A549 (cell line): ENCODE data around the gene NLRP8. TPM values are rescaled to one million over a fixed set of nuclear protein-coding genes. Genes with fewer than 3 reads are reported as not detected.

Source experiments
- ATAC-seq, 2 experiments: fragments of 200-7000 bp in 1 of 2; fragments of >200 bp in 1 of 2; cut with Nextera tagmentation in 1 of 2; cut with Tn5 transposase in 1 of 2; 3 replicates each; pipeline versions ENCODE4 v1.8.0 to v1.9.1; 2018 to 2020; ENCODE audit warnings: mild to moderate bottlenecking in 1 of 2, moderate library complexity in 1 of 2
- CTCF ChIA-PET: fragments of 300-600 bp; sonication (Branson Sonifier 250); formaldehyde crosslinking; extraction: SDS; loops from one replicate; lab custom pipeline; 2021; ENCODE audit warnings: antibody characterized with exemption, inconsistent platforms; lab: Yijun Ruan, JAX
- POLR2A ChIA-PET: fragments of 350-600 bp; formaldehyde crosslinking; extraction: SDS; loops from one replicate; lab custom pipeline; 2021; ENCODE audit warnings: antibody characterized with exemption, inconsistent platforms; lab: Yijun Ruan, JAX
- DNase-seq, 2 experiments: peaks; one replicate each; pipeline versions ENCODE4 v3.0.0 to v3.0.0-alpha.2; 2011 to 2016; ENCODE audit warnings: low read depth in 1 of 2, low spot score in 1 of 2
- FAIRE-seq: peaks from 2 replicates; lab custom pipeline; 2011; peaks lifted over from hg19 to GRCh38; lab: Jason Lieb, UNC
- H3K27ac ChIP-seq, 2 experiments: fragments of >200 bp; sonication (Bioruptor Twin); formaldehyde crosslinking; 3 replicates each; pipeline ENCODE4 v1.5.1; 2016 to 2017
- H3K4me1 ChIP-seq: fragments of >200 bp; sonication (Bioruptor Twin); formaldehyde crosslinking; 3 replicates; pipeline ENCODE4 v1.6.1; 2016
- H3K4me2 ChIP-seq: fragments of >200 bp; sonication (Bioruptor Twin); formaldehyde crosslinking; 3 replicates; pipeline ENCODE4 v1.6.1; 2016
- H3K4me3 ChIP-seq: fragments of >200 bp; sonication (Bioruptor Twin); formaldehyde crosslinking; 3 replicates; pipeline ENCODE4 v1.5.1; 2016
- H3K9me3 ChIP-seq: fragments of >200 bp; sonication (Bioruptor Twin); formaldehyde crosslinking; 3 replicates; pipeline ENCODE4 v1.6.1; 2016
- ATOH8 ChIP-seq: fragments of 250-450 bp; sonication (Bioruptor Pico); IDR thresholded peaks from 2 replicates; pipeline ENCODE4 v1.5.0; 2020; ENCODE audit warnings: low read depth, mild to moderate bottlenecking, moderate library complexity
- BHLHE40 ChIP-seq: IDR thresholded peaks from 2 replicates; pipeline ENCODE4 v1.6.1; 2012; ENCODE audit warnings: low read depth, low read length, inconsistent platforms
- CHD4 ChIP-seq: fragments of 200-600 bp; sonication (generic); IDR thresholded peaks from 2 replicates; pipeline ENCODE4 v1.6.1; 2016; ENCODE audit warnings: antibody characterized with exemption, mild to moderate bottlenecking, borderline replicate concordance
- CTCF ChIP-seq: fragments of >200 bp; sonication (Bioruptor Twin); formaldehyde crosslinking; IDR thresholded peaks from 3 replicates; pipeline ENCODE4 v1.5.1; 2016
- FOSB ChIP-seq: fragments of 250-450 bp; sonication (Bioruptor Pico); IDR thresholded peaks from 2 replicates; pipeline ENCODE4 v1.5.0; 2020; ENCODE audit warnings: mild to moderate bottlenecking, moderate library complexity
- FOSL2 ChIP-seq, 2 experiments: fragments of 450-650 bp in 1 of 2; fragments of >200 bp in 1 of 2; sonication (Bioruptor Twin) in 1 of 2; formaldehyde crosslinking; IDR thresholded peaks; 2 replicates each; pipeline versions ENCODE4 v1.5.0 to v1.6.1; 2016 to 2020; ENCODE audit warnings: mild to moderate bottlenecking in 1 of 2, moderate library complexity in 1 of 2
- GATA3 ChIP-seq: IDR thresholded peaks from 2 replicates; pipeline ENCODE4 v1.6.1; 2012; ENCODE audit warnings: borderline replicate concordance
- HDAC2 ChIP-seq: fragments of 200-600 bp; sonication (generic); IDR thresholded peaks from 2 replicates; pipeline ENCODE4 v1.6.1; 2016
- HMGXB4 ChIP-seq: fragments of 250-450 bp; sonication (Bioruptor Pico); IDR thresholded peaks from 2 replicates; pipeline ENCODE4 v1.5.0; 2021; ENCODE audit warnings: mild to moderate bottlenecking, moderate library complexity, borderline replicate concordance
- HOXA7 ChIP-seq: fragments of 250-450 bp; sonication (Bioruptor Pico); IDR thresholded peaks from 2 replicates; pipeline ENCODE4 v1.5.0; 2020; ENCODE audit warnings: mild to moderate bottlenecking, moderate library complexity
- HOXB13 ChIP-seq: fragments of 250-450 bp; sonication (Bioruptor Pico); IDR thresholded peaks from 2 replicates; pipeline ENCODE4 v1.5.0; 2020; ENCODE audit warnings: low read depth, mild to moderate bottlenecking, moderate library complexity
- KDM1A ChIP-seq: fragments of 200-600 bp; sonication (generic); IDR thresholded peaks from 2 replicates; pipeline ENCODE4 v1.6.1; 2016; ENCODE audit warnings: low read depth, mild to moderate bottlenecking
- KDM5A ChIP-seq: fragments of 200-600 bp; sonication (generic); IDR thresholded peaks from 2 replicates; pipeline ENCODE4 v1.6.1; 2016; ENCODE audit warnings: antibody characterized with exemption, mild to moderate bottlenecking
- MAZ ChIP-seq: fragments of 150-350 bp; IDR thresholded peaks from 2 replicates; pipeline ENCODE4 v1.6.1; 2014; ENCODE audit warnings: antibody characterized with exemption, low read depth, low read length, borderline replicate concordance
- NFE2L2 ChIP-seq: fragments of 150-350 bp; conservative IDR thresholded peaks from 2 replicates; pipeline ENCODE4 v1.6.1; 2014; ENCODE audit warnings: low read length
- NPAS2 ChIP-seq: fragments of 250-450 bp; sonication (Bioruptor Pico); IDR thresholded peaks from 2 replicates; pipeline ENCODE4 v1.8.0; 2022; ENCODE audit warnings: mild to moderate bottlenecking, moderate library complexity, borderline replicate concordance
- PHF8 ChIP-seq: fragments of 200-600 bp; sonication (generic); IDR thresholded peaks from 2 replicates; pipeline ENCODE4 v1.6.1; 2016; ENCODE audit warnings: low read depth, mild to moderate bottlenecking, antibody characterized with exemption, moderate library complexity, borderline replicate concordance
- RAD21 ChIP-seq, 2 experiments: fragments of >200 bp in 1 of 2; sonication (Bioruptor Twin) in 1 of 2; formaldehyde crosslinking in 1 of 2; IDR thresholded peaks in 1 of 2; conservative IDR thresholded peaks in 1 of 2; 2 replicates in 1 of 2; 3 replicates in 1 of 2; pipeline ENCODE4 v1.6.1; 2012 to 2018; ENCODE audit warnings: inconsistent platforms in 1 of 2
- RNF2 ChIP-seq: fragments of 200-600 bp; sonication (generic); IDR thresholded peaks from 2 replicates; pipeline ENCODE4 v1.6.1; 2016; ENCODE audit warnings: low read depth, mild to moderate bottlenecking, antibody characterized with exemption, moderate library complexity, borderline replicate concordance
- TP53 ChIP-seq: fragments of 250-450 bp; sonication (Bioruptor Pico); IDR thresholded peaks from 2 replicates; pipeline ENCODE4 v1.5.0; 2021; ENCODE audit warnings: mild to moderate bottlenecking, moderate library complexity
- ZNF302 ChIP-seq: fragments of 250-450 bp; sonication (Bioruptor Pico); IDR thresholded peaks from 2 replicates; pipeline ENCODE4 v1.9.0; 2021; ENCODE audit warnings: inconsistent platforms, mild to moderate bottlenecking, moderate library complexity
- WGBS: methylation state at CpG from one replicate; pipeline ENCODE4 v1.1.6; 2017; ENCODE audit errors: missing lambda C conversion rate; 5-methylcytosine and 5-hydroxymethylcytosine counted together
- polyA plus RNA-seq, 4 experiments: library from polyadenylated mRNA; depleted of rRNA in 3 of 4; stranded (reverse); fragments of >200 nt; fragmentation: RNase III in 1 of 4; extraction: RNeasy Plus Mini Kit Qiagen cat#74134 plus additional on column Dnase treatment in 1 of 4; gene quantifications; 2 replicates in 3 of 4; 3 replicates in 1 of 4; pipeline ENCODE4 v1.2.3, GENCODE V29; 2011 to 2017

NLRP8 gene
- polyA plus RNA-seq, 2 of the 4 experiments (the other 2 are of a cell fraction), result not detected

- TF ChIP-seq FOSL2 (IDR thresholded peaks at IDR 0.05) (no peak), FOSL2 (CRISPR knock-in tag; IDR thresholded peaks at IDR 0.05) (no peak), HDAC2 (no peak), KDM1A (no peak), CHD4 (no peak)
Observed at GRCh38 chr19:55909801-55910200, 37.8 kb upstream of the NLRP8 start (continued).

- 14% methylated on average over 7 of the region's 7 CpGs for WGBS
- Histone ChIP-seq H3K4me2 (no peak overlapping the region), H3K4me1 (no peaks in the 10 kb centered on the region), H3K27ac (no peak overlapping the region), H3K4me3 (no peak overlapping the region)
- CTCF ChIA-PET, result no interaction called here
- TF ChIP-seq KDM5A (no peak), FOSB (CRISPR knock-in tag) (no peak), GATA3 (no peak), KDM1A (no peak)
- TF ChIP-seq, all 56 proteins: peak for 0
- peaks cover 10% of the 10 kb centered on the region; the same call in 1 of the 3 replicates for H3K9me3 ChIP-seq
- POLR2A ChIA-PET, result no interaction called here
- no peak for ATAC-seq
- no peak for FAIRE-seq
- DNase-seq, result no peak
Observed at GRCh38 chr19:55912916-55913315, 34.7 kb upstream of the NLRP8 start.

GRCh38 chr19:55913643-55914268 is 33.9 kb upstream of the NLRP8 start:
- 1% methylated on average over 9 of the region's 9 CpGs for WGBS
- CTCF ChIA-PET, result no interaction called here
- Histone ChIP-seq H3K4me1 (no peaks in the 10 kb centered on the region), H3K4me2 (no peak overlapping the region), H3K9me3 (peaks cover 14% of the 10 kb centered on the region; the same call in 1 of the 3 replicates), H3K4me3 (no peak overlapping the region), H3K27ac (no peak overlapping the region)
- TF ChIP-seq RAD21 (conservative IDR thresholded peaks at IDR 0.05 in 1 of 2, IDR thresholded peaks at IDR 0.05 in 1 of 2) (0 out of 5 replicates have a peak, but pooled peaks of 1 of the 2 experiments have one; percentile 9), HMGXB4 (CRISPR knock-in tag) (no peak), CHD4 (no peak)
- no peak for DNase-seq
- peak in 1 of 2 experiments; percentile 64; a peak in 3 of 6 replicates for ATAC-seq
- no peak for FAIRE-seq
- POLR2A ChIA-PET, result no interaction called here

GRCh38 chr19:55923556-55923955 is 24.1 kb upstream of the NLRP8 start:
- POLR2A ChIA-PET, result no interaction called here
- FAIRE-seq (no peak), ATAC-seq (no peak)
- Histone ChIP-seq H3K4me3 (no peak overlapping the region), H3K4me2 (no peak overlapping the region)
- WGBS, result 2% methylated on average over 5 of the region's 5 CpGs
- TF ChIP-seq RNF2 (no peak), ATOH8 (CRISPR knock-in tag) (no peak), HOXB13 (CRISPR knock-in tag) (no peak), KDM5A (no peak), TP53 (CRISPR knock-in tag) (no peak), NPAS2 (CRISPR knock-in tag) (no peak), KDM1A (no peak), CTCF (no peak), ZNF302 (CRISPR knock-in tag) (no peak), NFE2L2 (no peak), HDAC2 (no peak), PHF8 (no peak), HOXA7 (CRISPR knock-in tag) (no peak), BHLHE40 (no peak), MAZ (no peak)
- TF ChIP-seq, all 56 proteins: peak for 0
- DNase-seq, result no peak
- H3K9me3 ChIP-seq, result peaks cover 10% of the 10 kb centered on the region; the same call in 2 of the 3 replicates
- no peak overlapping the region for H3K27ac ChIP-seq
- CTCF ChIA-PET, result no interaction called here
- no peaks in the 10 kb centered on the region for H3K4me1 ChIP-seq
